ENCODE results near the gene SNAPC2.
"Not testable (repeated sequence)": the region's sequence is repeated elsewhere in the genome, so short reads cannot be mapped to it uniquely, and the experiment has no call there.

SNAPC2 gene

GRCh38 chr19:7921302-7921966 is 1.3 kb downstream of the SNAPC2 start:
- DNase-seq (ENCODE audit: low read depth, low spot score): no peak

GRCh38 chr19:7921967-7922835 is 2.1 kb downstream of the SNAPC2 start:
- no peak for DNase-seq (ENCODE audit: low read depth, low spot score)

GRCh38 chr19:7922836-7923195 is 2.7 kb downstream of the SNAPC2 start:
- no peak for DNase-seq (ENCODE audit: low read depth, low spot score)

- DNase-seq (ENCODE audit: low read depth, low spot score): no peak
These were observed 3.4 kb downstream of the SNAPC2 start for GRCh38 chr19:7923295-7924191.

- no peak for DNase-seq (ENCODE audit: low read depth, low spot score)
These were observed 4.1 kb downstream of the SNAPC2 start for GRCh38 chr19:7924241-7924640.

GRCh38 chr19:7924651-7925170 is 4.6 kb downstream of the SNAPC2 start:
- no peak for DNase-seq (ENCODE audit: low read depth, low spot score)

GRCh38 chr19:7925171-7925851 is 5.2 kb downstream of the SNAPC2 start:
- DNase-seq (ENCODE audit: low read depth, low spot score): peak; percentile 65

GRCh38 chr19:7926021-7926726 is 6.0 kb downstream of the SNAPC2 start, which contains the start of gene CTXN1:
Gene CTXN1, minus strand, starts transcription at chr19:7926135. Its CDS starts 597 bp downstream, at chr19:7925538.
- DNase-seq (ENCODE audit: low read depth, low spot score): peak; percentile 57

- DNase-seq (ENCODE audit: low read depth, low spot score): no peak
These were observed 6.8 kb downstream of the SNAPC2 start for GRCh38 chr19:7926727-7927604.

GRCh38 chr19:7927605-7928333 is 7.6 kb downstream of the SNAPC2 start:
- no peak for DNase-seq (ENCODE audit: low read depth, low spot score)

- DNase-seq (ENCODE audit: low read depth, low spot score): no peak
These were observed 8.2 kb downstream of the SNAPC2 start for GRCh38 chr19:7928334-7928706.

GRCh38 chr19:7928741-7929701 is 8.9 kb downstream of the SNAPC2 start:
- no peak for DNase-seq (ENCODE audit: low read depth, low spot score)

GRCh38 chr19:7930030-7930429 is 9.9 kb downstream of the SNAPC2 start:
- not testable (repeated sequence) for DNase-seq (ENCODE audit: low read depth, low spot score)

- no peak for DNase-seq (ENCODE audit: low read depth, low spot score)
These were observed 10.6 kb downstream of the SNAPC2 start for GRCh38 chr19:7930765-7931164.

- DNase-seq (ENCODE audit: low read depth, low spot score): no peak
These were observed 11.3 kb downstream of the SNAPC2 start for GRCh38 chr19:7931221-7932061.

- DNase-seq (ENCODE audit: low read depth, low spot score): no peak
These were observed 12.3 kb downstream of the SNAPC2 start for GRCh38 chr19:7932276-7932929.

All from activated naive CD8-positive, alpha-beta T cell treated with anti-CD3 and anti-CD28 coated beads, Interleukin-2, amount 50 U/mL, for 16 hours (primary cell).